Measurements from ENCODE around the gene KLHL22.
"Not testable (repeated sequence)": the region's sequence is repeated elsewhere in the genome, so short reads cannot be mapped to it uniquely, and the experiment has no call there.

KLHL22 gene

DNA sequence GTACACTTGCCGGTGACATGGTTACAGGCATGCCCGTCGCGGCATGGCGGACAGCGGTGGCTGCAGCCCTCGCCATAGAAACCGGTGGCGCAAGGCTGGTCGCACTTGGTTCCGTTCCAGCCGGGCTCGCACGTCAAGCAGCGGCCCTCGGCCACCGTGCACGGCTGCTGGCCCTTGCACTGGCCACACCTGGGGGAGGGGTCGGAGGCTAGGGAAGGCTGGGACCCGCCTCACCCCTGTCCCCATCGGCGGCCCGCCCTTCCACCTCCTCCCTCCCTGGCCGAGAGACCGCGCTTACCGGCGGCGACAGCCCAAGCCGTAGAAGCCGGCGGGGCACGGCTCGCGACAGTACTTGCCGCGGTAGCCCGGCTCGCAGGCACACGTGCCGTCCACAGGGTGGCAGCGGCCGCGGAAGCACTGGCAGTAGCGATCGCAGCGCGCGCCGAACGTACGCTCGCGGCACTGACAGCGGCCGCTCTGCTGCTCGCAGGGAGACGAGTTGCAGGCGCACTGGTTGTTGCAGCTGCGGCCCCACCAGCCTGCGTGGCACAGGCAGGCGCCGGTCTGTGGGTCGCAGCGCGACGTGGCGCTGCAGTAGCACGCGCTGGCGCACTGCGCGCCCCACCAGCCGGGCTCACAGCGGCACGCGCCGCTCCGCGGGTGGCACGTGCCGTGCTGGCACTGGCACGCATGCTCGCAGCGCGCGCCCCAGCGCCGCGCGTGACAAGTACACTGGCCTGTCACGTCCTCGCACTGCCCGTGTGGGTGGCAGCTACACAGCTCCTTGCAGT, 64.7 kb downstream of the KLHL22 start:
- DNase-seq = peak; percentile 58

- no peak for DNase-seq
These were observed 65.4 kb downstream of the KLHL22 start for GRCh38 chr22:20430101-20430719.

DNA sequence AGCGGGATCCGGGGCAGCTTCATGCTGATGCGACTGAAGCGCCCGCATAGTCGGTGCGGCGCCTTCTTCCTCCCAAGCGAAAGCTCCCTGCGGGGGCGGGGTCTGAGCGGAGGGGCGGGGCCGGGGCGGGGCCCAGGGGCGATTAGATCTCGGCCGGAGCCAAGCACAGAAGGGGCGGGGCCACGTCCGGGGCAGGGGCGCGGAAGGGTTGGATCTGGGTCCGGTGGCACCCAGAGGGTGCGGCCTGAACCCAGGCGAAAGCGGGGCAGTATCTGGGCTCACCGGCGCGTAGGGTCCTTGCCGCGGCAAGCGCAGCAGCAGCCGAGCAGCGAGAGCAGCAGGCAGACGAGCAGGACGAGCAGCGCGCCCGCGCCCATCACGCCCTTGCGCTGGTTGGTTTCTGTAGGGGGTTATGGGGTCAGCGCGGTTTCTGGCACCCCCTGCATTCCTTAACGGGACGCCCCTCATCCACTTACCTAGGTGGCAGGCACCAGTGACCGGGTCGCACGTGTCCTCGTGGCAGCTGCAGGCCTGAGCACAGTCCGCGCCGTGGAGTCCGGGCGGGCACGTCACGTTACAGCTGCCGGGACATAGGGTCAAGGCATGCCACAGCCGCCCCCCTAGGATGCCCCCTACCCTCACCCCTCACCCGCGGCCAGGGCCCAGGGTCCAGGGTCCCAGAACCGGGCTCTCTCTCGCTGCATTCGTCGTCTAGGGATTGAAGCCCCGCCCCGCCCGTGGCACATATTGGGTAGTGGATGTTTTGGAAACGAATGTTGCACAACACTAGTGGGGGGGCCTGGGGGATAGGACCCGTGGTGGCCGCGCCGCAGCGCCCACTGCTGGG, 66.1 kb downstream of the KLHL22 start:
- DNase-seq = no peak

DNA sequence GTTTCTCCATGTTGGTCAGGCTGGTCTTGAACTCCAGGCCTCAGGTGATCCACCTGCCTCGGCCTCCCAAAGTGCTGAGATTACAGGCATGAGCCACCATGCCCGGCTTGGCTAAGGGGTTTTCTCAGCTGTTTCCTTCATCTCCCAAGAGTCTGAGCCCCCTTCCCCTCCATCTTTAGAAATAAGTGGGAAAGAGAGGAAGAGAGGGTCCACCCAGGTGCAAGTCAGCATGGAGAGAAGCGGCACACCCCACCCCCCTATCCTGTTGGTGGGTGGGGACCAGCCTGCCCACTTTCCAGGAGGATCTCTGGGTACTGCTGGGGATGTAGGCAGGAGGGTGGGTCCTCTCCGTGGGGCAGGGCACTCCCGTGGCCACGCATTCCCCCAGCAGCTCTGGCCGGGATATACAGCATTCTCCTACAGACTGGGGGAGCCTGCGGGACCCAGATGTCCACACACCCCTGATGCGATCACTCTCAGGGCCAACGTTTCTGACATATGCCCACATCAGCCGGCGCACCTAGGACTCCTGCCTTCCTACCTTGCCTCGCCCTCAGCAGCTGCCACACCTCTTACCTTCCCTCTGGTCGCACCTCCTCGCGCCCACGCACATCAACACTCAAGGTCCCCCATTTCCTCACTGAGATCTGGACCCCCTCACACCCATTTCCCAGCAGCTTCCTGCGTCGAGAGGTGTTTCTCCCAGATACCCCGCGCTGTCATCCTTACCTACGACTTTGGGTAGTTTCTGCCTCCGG, 66.9 kb downstream of the KLHL22 start:
- no peak for DNase-seq

- DNase-seq = no peak
These were observed 67.6 kb downstream of the KLHL22 start for GRCh38 chr22:20427945-20428417.

DNA sequence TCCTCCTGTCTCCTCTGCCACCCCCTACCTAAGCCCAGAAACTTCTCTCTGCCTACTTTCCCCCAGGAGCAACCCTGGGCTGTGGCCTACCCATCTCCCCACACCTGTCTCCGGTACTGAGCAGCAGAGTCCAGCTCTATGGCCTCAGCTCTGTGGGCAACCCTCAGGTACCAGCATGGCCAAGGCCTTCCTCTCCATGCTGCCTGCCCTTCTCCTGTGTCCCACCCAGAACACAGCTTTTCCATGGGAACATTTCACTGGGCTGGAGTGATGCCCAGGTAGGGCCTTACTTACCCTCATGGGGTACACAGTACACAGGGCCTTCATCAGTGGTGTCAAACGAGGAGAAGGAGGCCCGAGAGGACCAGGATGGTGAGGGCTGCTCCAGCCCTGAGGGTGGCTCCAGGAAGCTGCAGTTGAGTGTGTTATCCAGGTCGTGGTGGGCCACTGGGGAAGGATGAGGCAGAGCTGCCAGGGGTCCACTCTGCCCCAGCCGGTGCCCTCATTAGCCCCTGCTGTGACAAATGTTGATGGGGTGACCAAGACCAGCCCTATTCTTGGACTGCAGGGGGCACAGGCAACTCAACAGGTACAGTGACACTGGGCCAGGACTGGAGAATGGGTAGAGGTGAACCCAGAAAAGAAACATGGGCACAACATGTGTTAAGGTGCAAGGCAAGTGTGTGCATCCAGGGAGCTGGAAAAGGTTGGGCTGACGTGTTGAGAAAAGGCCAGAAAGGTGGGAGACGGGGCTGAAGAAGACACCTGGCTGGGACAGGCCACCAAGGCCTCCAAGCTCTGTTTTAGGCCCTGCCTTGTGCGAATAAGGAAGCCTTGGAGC, 68.3 kb downstream of the KLHL22 start:
- no peak for DNase-seq

DNA sequence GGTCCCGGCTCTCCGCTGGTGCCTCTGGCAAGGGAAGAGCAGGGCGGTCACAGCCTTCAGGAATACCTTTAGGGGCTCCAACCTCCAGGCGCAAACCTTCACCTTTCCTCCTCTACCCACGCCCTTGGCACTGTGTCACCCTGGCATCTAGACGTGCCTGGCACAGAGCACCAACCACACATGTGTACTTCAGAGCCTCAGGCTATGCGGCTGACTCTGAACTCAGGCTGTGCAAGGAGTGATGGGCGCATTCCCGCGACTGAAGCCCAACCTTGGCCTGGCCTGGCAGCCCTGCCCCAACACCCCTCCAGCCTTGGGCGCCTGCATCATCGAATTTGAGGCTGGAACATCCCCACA, 69.4 kb downstream of the KLHL22 start:
- DNase-seq = no peak

- DNase-seq = no peak
These were observed 69.9 kb downstream of the KLHL22 start for GRCh38 chr22:20425566-20426258.

DNA sequence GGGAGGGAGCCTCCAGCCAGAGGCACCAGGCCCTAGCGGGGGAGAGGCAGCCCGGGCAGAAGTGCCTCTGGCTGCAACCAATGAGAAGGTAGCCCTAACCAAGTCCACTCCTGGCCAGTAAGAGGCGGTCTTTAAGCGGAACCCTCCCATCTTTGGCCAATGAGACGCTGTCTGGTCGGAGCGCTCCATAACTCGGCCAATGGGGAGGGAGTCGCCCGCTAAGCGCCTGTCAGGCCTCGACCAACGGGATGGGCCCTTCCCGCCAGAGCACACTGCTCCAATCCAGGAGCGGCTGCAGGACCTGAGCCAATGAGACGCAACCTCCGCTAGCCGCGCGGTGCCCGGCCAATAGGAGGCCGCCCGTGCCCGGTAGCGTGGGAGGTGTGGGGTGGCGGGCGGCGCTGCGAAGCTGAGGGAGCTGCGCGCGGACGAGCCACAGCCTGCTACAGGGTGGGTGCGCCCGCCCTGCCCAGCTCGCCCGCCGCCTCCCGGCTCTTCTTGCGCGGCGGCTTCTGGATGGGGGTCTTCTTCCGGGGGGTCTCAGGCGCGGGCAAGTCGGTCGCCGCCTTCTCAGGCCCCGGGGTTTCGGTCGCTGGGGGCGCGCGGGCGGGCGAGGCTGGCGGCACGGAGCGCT, 70.5 kb downstream of the KLHL22 start:
- DNase-seq = no peak

DNA sequence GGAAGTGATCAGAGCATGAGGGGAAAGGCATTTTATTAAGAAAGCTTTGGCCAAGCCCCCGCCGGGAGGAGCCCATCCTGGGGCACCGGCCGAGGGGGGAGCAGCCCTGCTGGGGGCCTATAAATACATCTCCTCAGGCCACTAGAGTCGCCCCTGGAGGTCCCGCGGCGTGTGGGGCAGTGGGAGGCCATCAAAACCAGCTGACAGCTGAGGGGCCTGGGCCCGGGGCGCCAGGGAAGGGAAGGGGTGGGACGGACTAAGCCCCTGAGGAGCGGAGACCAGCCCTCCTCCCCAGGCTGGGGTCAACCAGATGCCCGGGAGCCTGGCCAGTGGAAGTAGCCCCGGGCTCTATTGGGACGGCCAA, 71.0 kb downstream of the KLHL22 start:
- no peak for DNase-seq

- DNase-seq = no peak
These were observed 71.6 kb downstream of the KLHL22 start for GRCh38 chr22:20423906-20424551.

- no peak for DNase-seq
These were observed 72.3 kb downstream of the KLHL22 start for GRCh38 chr22:20423008-20423905.

DNA sequence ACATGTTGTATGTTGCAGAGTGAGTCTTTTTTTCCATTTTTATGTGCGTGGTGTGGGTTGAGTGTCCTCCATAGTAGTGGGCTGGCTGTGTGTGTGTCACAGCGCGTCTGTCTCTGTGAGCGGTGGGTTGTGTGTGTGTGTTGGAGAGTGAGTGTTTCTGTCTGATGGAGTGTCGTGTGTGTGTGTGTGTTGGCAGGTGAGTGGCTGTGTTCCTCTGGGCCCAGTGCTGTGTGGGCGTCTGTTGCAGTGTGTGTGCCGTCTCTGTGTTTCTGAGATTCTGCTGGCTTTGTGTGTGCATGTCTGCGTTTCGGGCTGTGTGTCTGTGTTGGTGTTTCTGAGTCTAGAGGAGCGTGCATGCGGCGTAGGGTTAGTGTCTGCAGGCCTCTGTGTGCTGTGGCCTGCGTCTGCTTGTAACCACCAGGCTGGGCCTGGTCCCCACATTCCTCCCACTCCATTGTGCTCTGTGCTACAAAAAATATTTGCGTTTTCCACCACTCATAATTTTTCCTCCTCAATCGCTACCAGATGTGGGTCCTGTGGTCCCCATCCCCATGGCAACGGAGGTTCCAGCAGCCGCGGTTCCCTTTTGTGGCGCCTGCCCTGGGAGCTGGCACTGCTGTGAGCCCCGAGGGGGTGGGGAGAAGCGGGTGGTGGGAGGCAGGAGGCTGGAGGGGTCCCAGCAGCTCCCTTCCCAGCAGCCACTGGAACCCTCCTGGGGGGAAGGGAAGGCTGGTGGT, 73.2 kb downstream of the KLHL22 start:
- DNase-seq = peak; percentile 91

DNA sequence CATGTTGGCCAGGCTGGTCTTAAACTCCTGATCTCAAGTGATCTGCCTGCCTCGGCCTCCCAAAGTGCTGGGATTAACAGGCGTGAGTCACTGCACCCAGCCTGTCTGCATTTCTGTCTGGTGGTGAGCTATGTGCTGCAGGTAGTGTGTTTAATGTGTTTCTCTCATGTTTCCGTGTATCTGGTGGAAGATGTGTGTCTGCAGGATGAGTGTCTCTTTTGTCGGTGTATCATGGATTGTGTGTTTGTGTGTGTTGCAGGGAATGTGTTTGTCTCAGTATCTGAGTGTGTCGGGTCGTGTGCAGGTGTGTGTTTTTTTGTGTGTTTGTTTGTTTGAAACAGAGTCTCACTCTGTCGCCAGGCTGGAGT, 74.1 kb downstream of the KLHL22 start:
- DNase-seq = no peak

DNA sequence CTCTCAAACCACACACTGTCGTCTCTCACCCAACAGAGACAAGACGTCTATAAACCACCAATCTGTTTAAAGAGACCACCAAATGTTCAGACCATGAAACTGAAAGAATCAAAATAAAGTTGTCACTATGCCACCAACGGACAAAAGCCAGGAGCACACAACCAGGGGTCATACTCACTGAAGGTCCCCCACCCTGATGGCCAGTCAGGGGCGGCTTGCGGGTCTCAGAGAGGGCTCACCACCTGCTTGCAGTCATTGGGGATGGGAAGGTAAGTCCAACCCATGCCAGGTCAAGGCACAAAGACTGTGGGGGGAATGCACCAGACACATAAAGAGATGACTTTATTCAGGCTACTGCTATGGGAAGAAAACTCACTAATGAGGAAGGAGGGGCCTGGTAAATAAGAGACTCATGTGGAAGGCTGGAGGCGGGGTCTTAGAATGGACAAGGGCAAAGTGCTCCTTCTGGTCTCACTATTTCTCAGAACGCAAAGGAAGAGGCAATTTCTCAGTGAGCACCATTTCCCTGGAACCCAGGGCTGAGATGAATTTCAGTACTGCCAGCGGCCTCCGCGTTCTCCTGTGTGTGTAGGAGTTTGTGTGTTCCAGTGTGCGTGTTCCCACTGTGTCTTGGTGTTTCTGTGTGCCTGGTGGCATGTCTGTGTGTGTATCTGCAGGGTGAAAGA, 75.3 kb downstream of the KLHL22 start:
- DNase-seq = no peak

DNA sequence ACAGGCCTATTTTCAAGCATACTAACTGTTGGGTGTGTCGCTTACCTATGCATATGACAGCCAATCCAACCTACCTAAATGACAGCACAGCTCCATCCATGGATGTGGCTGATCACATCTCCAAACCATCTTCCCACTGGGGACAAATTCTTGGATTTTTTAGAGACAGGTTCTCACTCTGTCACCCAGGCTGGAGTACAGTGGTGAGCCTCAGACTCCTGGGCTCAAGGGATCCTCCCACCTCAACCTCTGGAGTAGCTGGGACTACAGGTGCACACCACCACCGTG, 76.0 kb downstream of the KLHL22 start:
- DNase-seq = no peak

DNA sequence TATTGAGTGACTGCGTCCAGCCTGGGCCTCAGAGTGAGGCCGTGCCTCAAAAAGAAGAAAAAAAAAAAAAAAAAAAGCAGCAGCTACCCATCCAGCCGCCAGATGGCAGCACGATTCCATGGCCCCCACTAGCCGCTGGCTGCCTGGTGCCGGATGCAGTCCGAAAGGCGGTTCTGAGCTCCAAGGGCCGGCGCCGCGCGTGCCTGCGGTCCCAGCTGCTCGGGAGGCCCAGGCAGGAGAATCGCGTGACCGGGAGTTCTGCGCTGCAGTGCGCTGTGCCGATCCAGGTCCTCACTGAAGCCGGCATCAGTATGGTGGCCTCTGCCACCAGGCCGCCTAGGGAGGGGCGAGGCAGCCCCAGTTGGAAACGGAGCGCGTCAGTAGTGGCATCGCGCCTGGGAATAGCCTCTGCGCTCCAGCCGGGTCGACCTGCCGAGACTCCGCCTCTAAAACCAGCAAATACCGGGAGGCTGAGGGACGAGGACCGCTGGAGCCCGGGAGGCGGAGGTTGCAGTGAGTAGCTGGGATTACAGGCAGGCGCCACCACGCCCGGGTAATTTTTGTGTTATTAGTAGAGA, 77.3 kb downstream of the KLHL22 start:
- peak; percentile 83 for DNase-seq

DNA sequence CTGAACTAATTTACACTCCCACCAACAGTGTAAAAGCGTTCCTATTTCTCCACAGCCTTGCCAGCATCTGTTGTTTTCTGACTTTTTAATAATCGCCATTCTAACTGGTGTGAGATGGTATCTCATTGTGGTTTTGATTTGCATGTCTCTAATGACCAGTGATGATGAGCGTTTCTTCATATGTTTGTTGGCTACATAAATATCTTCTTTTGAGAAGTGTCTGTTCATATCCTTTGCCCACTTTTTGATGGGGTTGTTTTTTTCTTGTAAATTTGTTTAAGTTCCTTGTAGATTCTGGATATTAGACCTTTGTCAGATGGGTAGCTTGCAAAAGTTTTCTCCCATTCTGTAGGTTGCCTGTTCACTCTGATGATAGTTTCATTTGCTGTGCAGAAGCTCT, 79.9 kb downstream of the KLHL22 start:
- DNase-seq = not testable (repeated sequence)

Measured in fibroblast of skin of scalp (primary cell).